NOMO-1 (cell line): ENCODE data around the gene FYB1.
"Not testable (repeated sequence)": the region's sequence is repeated elsewhere in the genome, so short reads cannot be mapped to it uniquely, and the experiment has no call there.

ENCODE experiments used
- DNase-seq, 2 experiments: peaks; one replicate each; lab custom pipeline; 2025; ENCODE audit not compliant: unreplicated experiment in 2 of 2; lab: John Stamatoyannopoulos, UW

FYB1 gene, protein sequence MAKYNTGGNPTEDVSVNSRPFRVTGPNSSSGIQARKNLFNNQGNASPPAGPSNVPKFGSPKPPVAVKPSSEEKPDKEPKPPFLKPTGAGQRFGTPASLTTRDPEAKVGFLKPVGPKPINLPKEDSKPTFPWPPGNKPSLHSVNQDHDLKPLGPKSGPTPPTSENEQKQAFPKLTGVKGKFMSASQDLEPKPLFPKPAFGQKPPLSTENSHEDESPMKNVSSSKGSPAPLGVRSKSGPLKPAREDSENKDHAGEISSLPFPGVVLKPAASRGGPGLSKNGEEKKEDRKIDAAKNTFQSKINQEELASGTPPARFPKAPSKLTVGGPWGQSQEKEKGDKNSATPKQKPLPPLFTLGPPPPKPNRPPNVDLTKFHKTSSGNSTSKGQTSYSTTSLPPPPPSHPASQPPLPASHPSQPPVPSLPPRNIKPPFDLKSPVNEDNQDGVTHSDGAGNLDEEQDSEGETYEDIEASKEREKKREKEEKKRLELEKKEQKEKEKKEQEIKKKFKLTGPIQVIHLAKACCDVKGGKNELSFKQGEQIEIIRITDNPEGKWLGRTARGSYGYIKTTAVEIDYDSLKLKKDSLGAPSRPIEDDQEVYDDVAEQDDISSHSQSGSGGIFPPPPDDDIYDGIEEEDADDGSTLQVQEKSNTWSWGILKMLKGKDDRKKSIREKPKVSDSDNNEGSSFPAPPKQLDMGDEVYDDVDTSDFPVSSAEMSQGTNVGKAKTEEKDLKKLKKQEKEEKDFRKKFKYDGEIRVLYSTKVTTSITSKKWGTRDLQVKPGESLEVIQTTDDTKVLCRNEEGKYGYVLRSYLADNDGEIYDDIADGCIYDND

DNA sequence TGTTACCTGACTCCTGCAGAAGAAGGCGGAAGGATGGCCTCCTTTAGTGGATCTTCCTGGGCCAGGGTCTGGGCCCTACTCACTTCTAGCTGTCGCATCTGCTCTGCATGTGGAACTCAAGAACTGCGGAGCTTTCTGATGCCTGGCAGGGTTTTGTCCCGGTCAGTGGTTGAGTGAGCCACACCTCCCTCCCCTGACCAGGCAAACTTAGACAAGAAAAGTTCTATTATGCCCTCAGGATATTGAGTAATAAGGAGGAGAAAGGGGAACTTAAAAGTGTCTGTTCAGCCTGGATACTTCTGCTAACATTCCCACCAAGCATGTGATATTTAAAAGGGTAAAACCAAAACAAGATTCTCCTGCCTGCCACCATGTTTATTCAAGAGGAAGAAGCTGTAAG is at the start of gene FYB1:
TSS of gene FYB1 (minus strand) at position 127 of the 400 bp plus-strand sequence. CDS start 16,603 bp downstream, outside the sequence.
- DNase-seq, result peak; percentile 99 to 100

DNA sequence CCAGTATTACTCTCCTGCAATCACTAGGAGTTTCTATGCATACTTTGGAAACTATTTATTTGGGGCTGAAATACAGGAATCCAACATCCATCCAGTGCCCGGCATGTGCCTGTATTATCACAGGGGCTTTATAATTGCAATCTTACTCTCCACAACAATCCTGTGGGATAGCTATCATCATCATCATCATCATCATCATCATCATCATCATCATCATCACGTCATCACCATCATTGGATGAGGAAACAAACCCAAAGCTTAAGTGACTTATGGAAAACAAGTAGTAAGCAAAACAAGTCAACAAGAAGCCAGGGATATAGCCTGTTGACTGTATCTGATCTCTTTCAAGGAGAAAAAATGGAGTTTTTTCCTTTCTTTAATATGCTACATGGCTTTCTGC is 47.8 kb upstream of the FYB1 start:
- no peak for DNase-seq

DNA sequence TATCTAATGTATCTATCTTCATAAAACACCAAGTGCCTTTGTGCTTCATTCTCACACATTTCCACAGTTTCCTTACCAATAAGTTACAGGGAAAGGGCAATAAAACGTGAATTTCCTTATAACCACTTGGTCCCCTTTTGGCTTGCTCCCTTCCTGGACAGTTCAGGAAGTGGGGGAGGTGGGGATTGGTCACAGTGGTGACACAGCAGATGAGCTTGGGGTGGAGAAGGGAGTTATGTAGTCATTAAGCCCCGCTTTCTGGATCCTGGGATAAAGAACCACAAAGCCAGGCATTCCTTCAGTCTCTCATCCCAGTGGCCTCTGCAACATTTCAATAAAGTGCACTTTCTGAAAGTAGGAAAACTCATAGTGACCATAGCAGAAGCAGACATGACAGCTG is 47.1 kb upstream of the FYB1 start:
- DNase-seq, result no peak

DNA sequence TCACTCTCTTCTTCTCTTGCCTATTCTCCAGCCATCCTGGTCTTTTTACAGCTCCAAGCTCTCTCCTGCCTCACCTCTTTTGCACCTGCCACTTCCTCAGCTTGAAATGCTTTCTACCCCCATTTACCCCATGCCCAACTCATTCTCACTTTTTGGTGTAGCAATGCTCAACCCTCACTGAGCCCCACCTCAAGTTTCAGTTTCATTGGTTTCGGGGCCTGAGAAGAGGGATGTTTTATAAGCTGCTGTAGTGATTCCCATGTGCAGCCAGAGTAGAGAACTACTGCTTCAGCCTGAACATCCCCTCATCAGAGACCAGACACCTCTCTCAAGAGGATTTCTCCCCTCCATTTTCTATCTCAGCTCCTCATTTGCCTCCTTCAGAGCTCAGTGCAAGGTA is 45.2 kb upstream of the FYB1 start:
- DNase-seq, result peak; percentile 88 to 89

DNA sequence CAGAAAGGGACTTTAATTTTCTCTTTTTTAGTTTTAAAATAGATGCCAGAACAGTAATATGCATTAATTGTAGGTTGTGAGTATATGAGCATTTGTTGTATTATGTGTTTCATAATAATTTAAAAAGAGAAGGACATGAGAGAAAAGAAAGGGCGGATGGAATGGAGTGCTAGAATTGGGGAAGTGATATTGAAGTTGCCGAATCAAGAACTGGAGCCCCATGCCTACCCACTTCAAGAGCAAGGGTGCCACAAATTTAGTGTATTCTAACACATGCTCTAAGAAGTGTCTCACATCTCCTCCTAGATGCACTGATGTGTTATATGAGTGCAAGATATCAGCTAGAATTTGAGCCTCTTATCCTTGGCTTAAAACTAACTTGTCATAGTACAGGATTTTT is 43.6 kb upstream of the FYB1 start:
- peak; percentile 81 to 97 for DNase-seq

DNA sequence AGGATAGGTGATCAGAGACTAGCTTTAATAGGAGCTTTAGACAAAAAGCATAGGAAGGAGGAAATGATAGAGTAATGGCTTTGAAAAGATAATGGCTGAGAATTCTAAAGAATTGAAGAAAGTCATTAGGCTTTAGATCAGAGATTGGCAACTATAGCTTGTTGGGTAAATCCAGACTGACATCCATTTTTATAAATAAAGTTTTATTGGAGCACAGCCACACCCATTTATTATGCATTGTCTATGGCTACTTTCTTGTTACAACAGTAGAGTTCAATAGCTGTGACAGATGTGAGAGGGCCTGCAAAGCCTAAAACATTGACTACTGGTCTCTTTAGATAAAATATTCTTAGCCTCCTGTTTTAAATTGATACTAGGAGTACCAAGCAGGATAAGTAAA is 40.7 kb upstream of the FYB1 start:
- no peak for DNase-seq

DNA sequence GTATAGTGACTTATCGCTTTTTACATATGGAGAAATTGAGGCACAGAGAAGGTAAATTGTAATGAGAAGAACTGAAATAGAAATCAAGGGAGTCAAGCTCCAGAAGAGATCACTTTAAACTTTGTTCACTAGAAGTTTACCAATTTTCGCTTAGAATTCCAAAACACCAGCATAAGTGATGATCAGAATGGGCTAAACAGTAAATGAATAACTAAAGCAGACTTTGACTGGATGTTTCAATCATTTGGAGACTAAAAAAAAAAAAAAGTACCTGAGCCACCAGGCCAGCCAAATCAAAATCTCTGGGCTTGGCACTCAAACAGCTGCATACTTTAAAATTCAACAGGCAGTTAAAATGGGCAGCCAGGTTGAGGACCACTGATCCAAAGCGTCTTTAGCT is 38.2 kb upstream of the FYB1 start:
- no peak for DNase-seq

DNA sequence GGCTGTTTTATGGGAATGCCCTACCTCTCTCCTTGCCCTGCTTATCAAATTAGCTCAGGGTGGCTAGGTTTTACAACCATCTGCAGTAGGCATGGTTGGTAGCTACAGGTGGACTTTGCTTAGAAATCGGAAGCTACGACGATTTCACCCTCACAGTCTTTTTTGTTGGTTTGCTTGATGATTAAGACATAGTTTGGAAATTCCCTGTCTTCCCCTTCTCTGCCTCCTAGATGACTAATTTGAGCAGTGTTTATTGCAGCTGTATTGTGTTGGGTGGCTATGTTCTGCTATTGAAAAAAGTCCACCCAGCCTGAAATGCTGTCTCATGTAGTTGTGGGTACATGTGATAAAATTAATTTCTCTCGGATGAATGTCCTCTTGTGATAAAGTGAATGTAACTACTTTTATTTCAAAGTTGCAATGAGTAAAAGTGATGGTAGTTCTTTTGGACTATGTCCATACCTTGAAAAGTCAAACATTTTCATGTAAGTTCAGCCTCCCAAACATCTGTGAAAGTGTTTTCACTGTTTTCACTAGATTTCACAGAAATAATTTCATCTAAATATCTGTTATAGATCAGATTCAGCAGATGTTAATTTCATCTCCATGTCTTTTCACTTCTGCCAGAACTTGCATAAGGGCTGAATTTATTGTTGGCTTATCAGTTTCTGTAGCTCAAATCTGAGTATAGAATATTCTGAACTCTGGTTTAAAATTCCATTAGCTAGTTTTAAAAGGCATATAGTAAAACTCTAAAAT is 37.3 kb upstream of the FYB1 start:
- DNase-seq, result peak; percentile 75 to 91

DNA sequence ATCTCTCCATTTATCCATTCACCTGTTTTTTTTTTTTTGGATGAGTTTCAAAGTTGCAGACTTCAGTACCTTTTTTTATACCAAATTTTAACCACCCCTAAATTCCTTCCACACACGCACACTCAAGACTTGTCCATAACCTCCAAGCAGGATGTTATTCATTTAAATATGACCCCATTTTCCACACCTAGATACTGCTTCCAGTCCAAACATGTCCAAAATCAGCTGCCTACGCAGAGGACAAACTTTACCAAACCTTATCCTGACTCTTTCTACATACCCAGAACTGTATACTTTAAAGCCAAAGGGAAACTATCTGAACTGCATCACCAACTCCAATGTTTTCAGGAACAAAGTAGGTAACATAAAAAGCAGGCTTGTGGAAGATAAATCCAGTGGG is 36.0 kb upstream of the FYB1 start:
- DNase-seq, result no peak

DNA sequence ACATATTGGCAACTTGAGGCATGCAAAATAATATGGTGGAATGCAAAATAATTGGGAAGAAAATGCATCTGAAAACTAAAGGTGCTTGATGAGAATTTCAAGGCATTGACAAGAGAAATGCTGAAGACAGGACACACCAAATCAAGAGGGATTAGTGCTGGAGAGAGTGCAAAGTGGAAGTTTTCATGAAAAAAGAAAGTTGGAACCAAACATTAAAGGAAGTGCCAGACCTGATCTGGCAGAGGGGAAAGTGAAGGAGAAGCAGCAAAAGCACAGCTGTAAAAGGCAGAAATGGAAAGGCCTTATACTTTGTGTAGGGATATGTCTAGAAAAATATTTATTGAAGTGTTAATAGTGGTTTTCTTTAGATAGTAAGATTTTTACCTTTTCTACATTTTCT is 35.3 kb upstream of the FYB1 start:
- DNase-seq, result no peak

DNA sequence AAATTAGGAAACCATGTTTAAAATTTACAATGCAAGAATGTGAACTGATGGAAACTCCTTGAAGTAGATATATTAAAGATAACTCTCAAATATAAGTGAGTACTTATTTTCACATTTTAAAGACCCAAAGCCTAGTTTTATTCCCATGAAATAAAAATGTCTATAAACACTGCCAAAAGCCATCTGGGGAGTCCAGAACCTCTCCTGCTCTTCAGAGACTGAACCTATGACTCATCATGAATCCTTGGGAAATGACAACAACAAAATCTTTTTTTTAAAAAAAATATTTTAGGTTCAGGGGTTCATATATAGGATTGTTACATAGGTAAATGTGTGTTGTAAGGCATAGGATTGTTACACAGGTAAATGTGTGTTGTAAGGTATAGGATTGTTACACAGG is 33.8 kb upstream of the FYB1 start:
- no peak for DNase-seq

DNA sequence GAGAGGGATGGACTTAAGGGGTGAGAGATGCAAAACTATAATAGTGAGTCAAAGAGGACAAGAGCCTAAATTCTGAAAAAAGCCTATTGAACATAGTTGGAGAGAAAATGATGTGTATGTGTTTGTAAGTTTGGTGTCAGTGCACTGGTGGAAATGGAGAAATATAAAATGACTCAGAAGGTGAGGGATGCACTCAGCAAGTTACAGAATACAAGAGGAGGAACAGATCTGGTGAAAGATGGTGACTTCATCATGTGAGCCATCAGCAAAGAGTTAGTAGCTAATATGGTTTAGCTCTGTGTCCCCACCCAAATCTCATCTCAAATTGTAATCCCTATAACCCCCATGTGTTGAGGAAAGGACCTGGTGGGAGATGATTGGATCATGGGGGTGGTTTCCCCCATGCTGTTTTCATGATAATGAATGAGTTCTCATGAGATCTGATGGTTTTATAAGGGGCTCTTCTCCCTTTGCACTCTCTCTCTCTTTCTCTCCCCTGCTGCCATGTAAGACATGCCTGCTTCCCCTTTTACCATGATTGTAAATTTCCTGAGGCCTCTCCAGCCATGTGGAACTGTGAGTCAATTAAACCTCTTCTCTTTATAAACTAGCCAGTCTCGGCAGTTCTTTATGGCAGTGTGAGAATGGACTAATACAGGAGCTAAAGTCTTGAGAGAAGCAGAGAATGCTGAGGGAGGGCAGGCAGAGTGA is 30.4 kb upstream of the FYB1 start:
- peak in 1 of 2 experiments; percentile 28 for DNase-seq

DNA sequence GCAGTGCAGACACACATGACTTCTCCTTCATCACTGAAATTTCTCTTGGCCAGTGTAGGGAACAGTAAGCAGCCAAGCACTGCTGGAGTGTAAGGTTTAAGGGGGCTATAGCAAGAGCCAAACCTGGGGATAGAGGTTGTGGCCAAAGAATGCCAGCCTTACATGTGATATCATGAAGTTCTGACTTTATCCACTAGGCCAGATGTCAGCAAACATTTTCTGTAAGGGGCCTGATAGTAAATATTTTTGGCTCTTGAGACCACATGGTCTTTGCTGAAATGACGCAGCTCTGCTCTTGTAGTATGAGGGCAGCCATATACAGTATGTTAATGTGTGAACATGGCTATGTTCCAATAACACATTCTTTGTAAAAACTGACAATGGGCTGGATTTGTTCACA is 29.7 kb upstream of the FYB1 start:
- no peak for DNase-seq

DNA sequence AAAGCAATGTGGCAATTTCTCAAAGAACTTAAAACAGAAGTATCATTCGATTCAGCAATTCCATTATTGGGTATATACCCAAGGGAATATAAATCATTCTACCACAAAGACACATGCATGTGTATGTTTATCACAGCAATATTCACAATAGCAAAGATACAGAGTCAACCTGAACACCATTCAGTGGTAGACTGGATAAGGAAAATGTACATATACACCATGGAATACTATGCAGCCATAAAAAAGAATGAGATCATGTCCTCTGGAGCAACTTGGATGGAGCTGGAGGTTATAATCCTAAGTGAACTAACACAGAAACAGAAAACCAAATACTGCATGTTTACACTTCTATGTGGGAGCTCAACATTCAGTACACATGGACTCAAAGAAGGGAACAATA is 21.4 kb upstream of the FYB1 start:
- DNase-seq, result no peak

DNA sequence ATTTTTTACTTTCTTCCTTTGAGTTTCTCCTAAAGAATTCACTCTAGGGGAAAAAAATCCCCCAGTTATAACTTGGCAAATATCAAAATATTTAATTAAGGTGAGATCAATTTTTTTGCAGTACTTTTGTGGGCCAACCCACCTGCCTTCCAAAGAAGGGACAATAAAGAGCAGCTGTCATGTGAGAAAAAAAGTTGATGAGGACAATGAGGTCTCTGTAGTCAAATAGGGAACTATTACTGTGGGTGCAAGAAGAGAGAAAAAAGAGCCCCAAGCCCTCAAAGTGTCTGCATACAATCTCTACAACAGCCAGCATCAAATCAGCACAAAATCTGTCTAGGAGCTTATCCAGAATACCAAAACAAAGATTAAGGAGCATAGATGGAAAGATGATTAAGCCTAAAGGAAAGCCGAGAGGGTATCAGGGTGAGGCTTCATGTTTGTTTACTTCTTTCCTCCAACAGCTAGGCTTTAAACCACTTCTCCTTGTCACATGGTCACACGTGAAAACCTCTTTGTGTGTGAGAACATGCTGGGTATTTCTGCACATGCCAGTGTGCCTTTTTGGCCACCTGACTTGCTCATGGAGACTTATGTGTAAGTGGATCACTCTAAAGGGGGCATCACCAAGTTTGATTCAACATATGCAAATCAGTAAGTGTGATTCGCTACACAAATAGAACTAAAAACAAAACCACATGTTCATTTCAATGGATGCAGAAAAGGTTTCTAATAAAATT is 19.2 kb upstream of the FYB1 start:
- DNase-seq, result no peak

DNA sequence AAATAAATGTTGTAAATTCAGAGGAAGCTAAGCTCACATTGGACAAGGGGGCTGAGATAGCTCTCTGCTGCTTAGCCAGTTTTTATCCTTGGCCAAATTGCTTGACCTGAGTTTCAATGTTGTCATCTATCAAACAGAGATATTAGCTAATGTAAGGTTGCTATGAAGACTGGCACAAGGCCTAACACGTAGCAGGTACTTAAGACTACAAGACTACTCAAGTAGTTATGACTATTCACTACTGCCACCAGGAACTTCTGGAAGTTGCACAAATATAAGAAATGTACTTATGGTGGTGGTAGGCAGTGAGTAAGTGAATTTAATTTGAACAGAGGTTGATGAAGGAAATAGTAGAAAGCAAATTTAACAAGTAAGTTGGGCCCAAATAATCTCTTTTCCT is 17.4 kb upstream of the FYB1 start:
- no peak for DNase-seq

DNA sequence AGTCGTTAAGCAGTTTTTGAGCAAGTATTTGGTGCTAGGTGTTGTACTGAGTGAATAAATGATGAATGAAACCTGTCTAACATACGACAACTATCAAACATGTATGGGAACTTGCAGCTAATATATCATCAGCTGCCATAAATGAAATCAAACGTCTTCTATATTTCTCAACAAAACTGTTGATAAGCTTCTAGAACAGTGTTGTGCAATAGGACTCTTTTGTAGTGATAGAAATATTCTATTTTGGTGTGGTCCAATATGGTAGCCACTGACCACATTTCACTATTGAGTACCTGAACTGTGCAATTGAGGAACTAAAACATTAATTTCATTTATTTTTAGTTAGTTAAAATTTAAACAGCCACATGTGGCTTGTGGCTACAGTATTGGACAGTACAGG is 16.3 kb upstream of the FYB1 start:
- DNase-seq, result peak; percentile 48 to 94

DNA sequence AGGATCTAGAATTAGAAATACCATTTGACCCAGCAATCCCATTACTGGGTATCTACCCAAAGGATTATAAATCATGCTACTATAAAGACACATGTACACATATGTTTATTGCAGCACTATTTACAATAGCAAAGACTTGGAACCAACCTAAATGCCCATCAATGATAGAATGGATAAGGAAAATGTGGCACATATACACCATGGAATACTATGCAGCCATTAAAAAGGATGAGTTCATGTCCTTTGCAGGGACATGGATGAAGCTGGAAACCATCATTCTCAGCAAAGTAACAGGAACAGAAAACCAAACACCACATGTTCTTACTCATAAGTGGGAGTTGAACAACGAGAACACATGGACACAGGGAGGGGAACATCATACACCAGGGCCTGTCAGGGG is 15.1 kb upstream of the FYB1 start:
- not testable (repeated sequence) for DNase-seq

DNA sequence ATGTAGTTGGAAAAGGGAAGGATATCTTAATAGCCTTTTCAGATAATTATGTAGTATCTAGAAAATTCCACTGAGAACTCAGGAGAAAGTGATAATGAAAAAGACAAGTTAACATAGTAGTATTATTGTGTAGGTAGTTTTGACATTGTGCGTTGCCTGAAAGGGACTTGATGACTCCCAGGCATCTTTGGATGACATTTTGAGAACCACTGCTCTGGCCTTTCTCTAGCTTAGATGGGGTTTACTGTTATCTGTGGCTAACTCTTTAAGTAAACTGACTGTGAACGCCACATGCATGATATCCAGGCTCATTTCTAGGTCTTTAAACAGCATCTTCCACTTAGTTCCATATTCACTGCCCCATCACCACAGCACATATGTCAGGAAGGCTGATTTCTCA is 14.4 kb upstream of the FYB1 start:
- no peak for DNase-seq
